Tibial nerve (tissue), 4 donors: Measurements from ENCODE around the gene OPCML.
A peak's percentile ranks its signal among the peaks of the same experiment; 100 is the strongest.

ENCODE experiments used
- EP300 ChIP-seq, 2 donors: sonication (generic); formaldehyde crosslinking; IDR thresholded peaks; one replicate each; pipeline ENCODE4 v1.6.1; 2017; ENCODE audit warnings: antibody characterized with exemption in 2 of 2, mild to moderate bottlenecking in 1 of 2
- POLR2A ChIP-seq, 2 donors: fragments of 450-650 bp; IDR thresholded peaks; one replicate each; pipeline ENCODE4 v1.6.1; 2017; ENCODE audit warnings: antibody characterized with exemption in 2 of 2, mild to moderate bottlenecking in 2 of 2, moderate library complexity in 2 of 2
- TF ChIP-seq, protein P1 (sequence below), 5 experiments: fragments of 200-600 bp in 3 of 5; fragments of 450-650 bp in 2 of 5; sonication (generic) in 3 of 5; IDR thresholded peaks; one replicate each; pipeline ENCODE4 v1.5.1; 2016 to 2019; ENCODE audit warnings: antibody characterized with exemption in 5 of 5, mild to moderate bottlenecking in 3 of 5, moderate library complexity in 2 of 5

DNA sequence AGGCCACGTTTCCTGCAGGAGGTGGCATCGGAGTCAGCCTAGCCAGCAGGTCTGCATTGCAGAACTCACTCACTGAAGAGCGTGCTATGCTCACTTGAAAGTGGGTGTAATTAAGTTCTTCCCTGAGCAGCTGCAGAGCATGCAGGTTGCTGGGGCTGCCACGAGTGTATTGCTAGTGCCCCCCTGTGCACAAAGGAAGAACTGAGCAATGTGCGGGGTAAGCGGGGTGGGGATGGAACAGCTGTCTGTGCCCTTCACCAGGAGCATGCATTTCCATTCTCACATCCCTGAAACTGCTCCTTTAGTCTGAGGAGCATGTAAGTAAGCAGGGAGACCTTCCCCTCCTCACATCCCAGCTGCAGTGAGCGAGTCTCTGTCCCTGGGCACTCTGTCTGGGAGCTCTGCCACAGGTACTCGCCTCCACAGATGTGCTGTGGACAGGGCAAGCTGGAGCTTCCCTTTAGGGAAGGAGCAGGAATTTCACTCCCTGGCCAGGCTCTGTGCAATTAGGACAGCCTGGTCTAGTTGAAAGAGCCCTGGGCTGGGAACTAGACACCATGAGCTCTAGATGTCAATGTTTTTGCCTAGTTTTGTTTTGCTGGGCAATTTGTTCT is 1130.1 kb downstream of the OPCML start:
- TF ChIP-seq POLR2A (IDR thresholded peaks at IDR 0.05) (no peak), EP300 (IDR thresholded peaks at IDR 0.05) (no peak)
- TF ChIP-seq, protein P1, sequence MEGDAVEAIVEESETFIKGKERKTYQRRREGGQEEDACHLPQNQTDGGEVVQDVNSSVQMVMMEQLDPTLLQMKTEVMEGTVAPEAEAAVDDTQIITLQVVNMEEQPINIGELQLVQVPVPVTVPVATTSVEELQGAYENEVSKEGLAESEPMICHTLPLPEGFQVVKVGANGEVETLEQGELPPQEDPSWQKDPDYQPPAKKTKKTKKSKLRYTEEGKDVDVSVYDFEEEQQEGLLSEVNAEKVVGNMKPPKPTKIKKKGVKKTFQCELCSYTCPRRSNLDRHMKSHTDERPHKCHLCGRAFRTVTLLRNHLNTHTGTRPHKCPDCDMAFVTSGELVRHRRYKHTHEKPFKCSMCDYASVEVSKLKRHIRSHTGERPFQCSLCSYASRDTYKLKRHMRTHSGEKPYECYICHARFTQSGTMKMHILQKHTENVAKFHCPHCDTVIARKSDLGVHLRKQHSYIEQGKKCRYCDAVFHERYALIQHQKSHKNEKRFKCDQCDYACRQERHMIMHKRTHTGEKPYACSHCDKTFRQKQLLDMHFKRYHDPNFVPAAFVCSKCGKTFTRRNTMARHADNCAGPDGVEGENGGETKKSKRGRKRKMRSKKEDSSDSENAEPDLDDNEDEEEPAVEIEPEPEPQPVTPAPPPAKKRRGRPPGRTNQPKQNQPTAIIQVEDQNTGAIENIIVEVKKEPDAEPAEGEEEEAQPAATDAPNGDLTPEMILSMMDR (IDR thresholded peaks at IDR 0.05), result peak; percentile 10 to 35 (median 14)
